ENCODE data around the gene SIGLEC7. TPM values are rescaled to one million over a fixed set of nuclear protein-coding genes. Genes with fewer than 3 reads are reported as not detected.

The SIGLEC7 gene
- polyA plus RNA-seq, 1 experiment: not detected

GRCh38 chr19:51108805-51109146, 33.3 kb upstream of the SIGLEC7 start:
- no peak for DNase-seq (ENCODE audit: low read depth)
- Histone ChIP-seq H3K36me3 (ENCODE audit: control insufficient read depth, insufficient read depth, low read length) (peaks cover 4% of the 10 kb centered on the region), H3K4me3 (ENCODE audit: low read depth, low read length) (peak overlapping the region; percentile 46), H3K27me3 (ENCODE audit: control insufficient read depth, insufficient read depth, low read length) (no peaks in the 10 kb centered on the region)
- CTCF ChIA-PET: no interaction called here
- POLR2A ChIA-PET: no interaction called here
- TF ChIP-seq CTCF (IDR thresholded peaks at IDR 0.05; ENCODE audit: insufficient read depth, low read depth, low read length): no peak; the same call in 1 of the 2 replicates

- ChIA-PET CTCF (interaction anchor here (1.8 kb wide), 1 partner anchor 14 kb away, joined by 5 read pairs; no protein-coding TSS in a partner anchor), POLR2A (no interaction called here)
- TF ChIP-seq CTCF (IDR thresholded peaks at IDR 0.05; ENCODE audit: insufficient read depth, low read depth, low read length): no peak
- DNase-seq (ENCODE audit: low read depth): no peak
- Histone ChIP-seq H3K27me3 (ENCODE audit: control insufficient read depth, insufficient read depth, low read length) (no peaks in the 10 kb centered on the region), H3K4me3 (ENCODE audit: low read depth, low read length) (no peak overlapping the region), H3K36me3 (ENCODE audit: control insufficient read depth, insufficient read depth, low read length) (no peaks in the 10 kb centered on the region; the same call in 1 of the 2 replicates)
Observed at GRCh38 chr19:51110666-51110971, 31.5 kb upstream of the SIGLEC7 start.

- ChIA-PET POLR2A (no interaction called here), CTCF (no interaction called here)
- Histone ChIP-seq H3K4me3 (ENCODE audit: low read depth, low read length) (no peak overlapping the region), H3K36me3 (ENCODE audit: control insufficient read depth, insufficient read depth, low read length) (no peaks in the 10 kb centered on the region; the same call in 1 of the 2 replicates), H3K27me3 (ENCODE audit: control insufficient read depth, insufficient read depth, low read length) (no peaks in the 10 kb centered on the region; the same call in 1 of the 2 replicates)
- no peak for TF ChIP-seq CTCF (IDR thresholded peaks at IDR 0.05; ENCODE audit: insufficient read depth, low read depth, low read length)
- no peak for DNase-seq (ENCODE audit: low read depth)
Observed at GRCh38 chr19:51111606-51112005, 30.5 kb upstream of the SIGLEC7 start.

- Histone ChIP-seq H3K36me3 (ENCODE audit: control insufficient read depth, insufficient read depth, low read length) (no peaks in the 10 kb centered on the region; the same call in 1 of the 2 replicates), H3K4me3 (ENCODE audit: low read depth, low read length) (no peak overlapping the region), H3K27me3 (ENCODE audit: control insufficient read depth, insufficient read depth, low read length) (no peaks in the 10 kb centered on the region; the same call in 1 of the 2 replicates)
- ChIA-PET CTCF (interaction anchor here (1.0 kb wide), 2 partner anchors 12 to 17 kb away, joined by 3 to 4 read pairs; no protein-coding TSS in a partner anchor), POLR2A (no interaction called here)
- TF ChIP-seq CTCF (IDR thresholded peaks at IDR 0.05; ENCODE audit: insufficient read depth, low read depth, low read length): no peak
- DNase-seq (ENCODE audit: low read depth): no peak
Observed at GRCh38 chr19:51114087-51114729, 27.9 kb upstream of the SIGLEC7 start.

- no peaks in the 10 kb centered on the region; the same call in 1 of the 2 replicates for H3K27me3 ChIP-seq (ENCODE audit: control insufficient read depth, insufficient read depth, low read length)
Observed at GRCh38 chr19:51116736-51117286, 25.3 kb upstream of the SIGLEC7 start.

More at GRCh38 chr19:51116736-51117286, 25.3 kb upstream of the SIGLEC7 start:
- DNase-seq (ENCODE audit: low read depth): no peak
- Histone ChIP-seq H3K4me3 (ENCODE audit: low read depth, low read length) (no peak overlapping the region), H3K36me3 (ENCODE audit: control insufficient read depth, insufficient read depth, low read length) (no peaks in the 10 kb centered on the region; the same call in 1 of the 2 replicates)
- POLR2A ChIA-PET: no interaction called here
- no peak for TF ChIP-seq CTCF (IDR thresholded peaks at IDR 0.05; ENCODE audit: insufficient read depth, low read depth, low read length)
- CTCF ChIA-PET: no interaction called here
